HG03159 (cell line): ENCODE data around the gene ERBB2.
"Not testable (repeated sequence)": the region's sequence is repeated elsewhere in the genome, so short reads cannot be mapped to it uniquely, and the experiment has no call there.

Experiments
- ATAC-seq: cut with Tn5 transposase; IDR thresholded peaks from one replicate; pipeline ENCODE4 v1.9.1; 2021; ENCODE audit warnings: mild to moderate bottlenecking, moderate library complexity; ENCODE audit not compliant: unreplicated experiment

The ERBB2 gene

GRCh38 chr17:39757931-39758873, 58.3 kb downstream of the ERBB2 start:
- no peak for ATAC-seq

- no peak for ATAC-seq
Measured at GRCh38 chr17:39759204-39759603, 59.3 kb downstream of the ERBB2 start.

GRCh38 chr17:39761861-39762496, 62.1 kb downstream of the ERBB2 start:
- no peak for ATAC-seq

- ATAC-seq, result no peak
Measured at GRCh38 chr17:39763051-39763820, 63.4 kb downstream of the ERBB2 start.

GRCh38 chr17:39764171-39764570, 64.3 kb downstream of the ERBB2 start:
- not testable (repeated sequence) for ATAC-seq

- no peak for ATAC-seq
Measured at GRCh38 chr17:39765175-39765574, 65.3 kb downstream of the ERBB2 start.

GRCh38 chr17:39765766-39766165, 65.9 kb downstream of the ERBB2 start:
- ATAC-seq, result no peak

GRCh38 chr17:39767147-39767546, 67.3 kb downstream of the ERBB2 start:
- no peak for ATAC-seq

GRCh38 chr17:39769974-39770587, 70.2 kb downstream of the ERBB2 start:
- ATAC-seq, result peak; percentile 62

- no peak for ATAC-seq
Measured at GRCh38 chr17:39772415-39772814, 72.6 kb downstream of the ERBB2 start.

GRCh38 chr17:39772987-39773934, 73.4 kb downstream of the ERBB2 start:
- ATAC-seq, result no peak

- no peak for ATAC-seq
Measured at GRCh38 chr17:39774047-39774446, 74.2 kb downstream of the ERBB2 start.

GRCh38 chr17:39775031-39775430, 75.2 kb downstream of the ERBB2 start:
- ATAC-seq, result no peak

GRCh38 chr17:39776252-39776651, 76.4 kb downstream of the ERBB2 start:
- no peak for ATAC-seq

GRCh38 chr17:39777534-39778365, 77.9 kb downstream of the ERBB2 start:
- peak; percentile 56 for ATAC-seq
